Measurements from ENCODE around the gene CIPC.
A peak's percentile ranks its signal among the peaks of the same experiment; 100 is the strongest.

The CIPC gene

GRCh38 chr14:77077040-77077439 lies 21.0 kb upstream of the CIPC start:
- Histone ChIP-seq H3K27me3 (ENCODE audit: control insufficient read depth, insufficient read depth, low read length) (no peaks in the 10 kb centered on the region), H3K36me3 (ENCODE audit: control insufficient read depth, insufficient read depth, low read length) (no peaks in the 10 kb centered on the region), H3K4me3 (ENCODE audit: low read depth, low read length) (no peak overlapping the region), H3K4me1 (ENCODE audit: control insufficient read depth, insufficient read depth, low read length) (peaks cover 13% of the 10 kb centered on the region), H3K9me3 (ENCODE audit: control insufficient read depth, insufficient read depth, low read length) (no peaks in the 10 kb centered on the region), H3K9ac (ENCODE audit: low read depth, low read length) (peak overlapping the region; percentile 60)

GRCh38 chr14:77082356-77082755 lies 15.7 kb upstream of the CIPC start:
- Histone ChIP-seq H3K4me1 (ENCODE audit: control insufficient read depth, insufficient read depth, low read length) (peaks cover 2% of the 10 kb centered on the region), H3K27me3 (ENCODE audit: control insufficient read depth, insufficient read depth, low read length) (no peaks in the 10 kb centered on the region), H3K9ac (ENCODE audit: low read depth, low read length) (no peak overlapping the region), H3K9me3 (ENCODE audit: control insufficient read depth, insufficient read depth, low read length) (no peaks in the 10 kb centered on the region), H3K36me3 (ENCODE audit: control insufficient read depth, insufficient read depth, low read length) (no peaks in the 10 kb centered on the region), H3K4me3 (ENCODE audit: low read depth, low read length) (no peak overlapping the region)

GRCh38 chr14:77083082-77083481 lies 15.0 kb upstream of the CIPC start:
- no peak overlapping the region for H3K4me3 ChIP-seq (ENCODE audit: low read depth, low read length)
- H3K9ac ChIP-seq (ENCODE audit: low read depth, low read length), result no peak overlapping the region
- no peaks in the 10 kb centered on the region for H3K9me3 ChIP-seq (ENCODE audit: control insufficient read depth, insufficient read depth, low read length)
- no peaks in the 10 kb centered on the region for H3K27me3 ChIP-seq (ENCODE audit: control insufficient read depth, insufficient read depth, low read length)
- peaks cover 9% of the 10 kb centered on the region for H3K4me1 ChIP-seq (ENCODE audit: control insufficient read depth, insufficient read depth, low read length)
- H3K36me3 ChIP-seq (ENCODE audit: control insufficient read depth, insufficient read depth, low read length), result no peaks in the 10 kb centered on the region

GRCh38 chr14:77084985-77085384 lies 13.1 kb upstream of the CIPC start:
- H3K9ac ChIP-seq (ENCODE audit: low read depth, low read length), result no peak overlapping the region
- H3K4me1 ChIP-seq (ENCODE audit: control insufficient read depth, insufficient read depth, low read length), result peaks cover 18% of the 10 kb centered on the region
- H3K4me3 ChIP-seq (ENCODE audit: low read depth, low read length), result no peak overlapping the region
- H3K27me3 ChIP-seq (ENCODE audit: control insufficient read depth, insufficient read depth, low read length), result no peaks in the 10 kb centered on the region
- H3K36me3 ChIP-seq (ENCODE audit: control insufficient read depth, insufficient read depth, low read length), result no peaks in the 10 kb centered on the region
- H3K9me3 ChIP-seq (ENCODE audit: control insufficient read depth, insufficient read depth, low read length), result no peaks in the 10 kb centered on the region

GRCh38 chr14:77085538-77085937 lies 12.5 kb upstream of the CIPC start:
- Histone ChIP-seq H3K9me3 (ENCODE audit: control insufficient read depth, insufficient read depth, low read length) (no peaks in the 10 kb centered on the region), H3K36me3 (ENCODE audit: control insufficient read depth, insufficient read depth, low read length) (no peaks in the 10 kb centered on the region), H3K4me3 (ENCODE audit: low read depth, low read length) (no peak overlapping the region), H3K9ac (ENCODE audit: low read depth, low read length) (no peak overlapping the region), H3K27me3 (ENCODE audit: control insufficient read depth, insufficient read depth, low read length) (no peaks in the 10 kb centered on the region), H3K4me1 (ENCODE audit: control insufficient read depth, insufficient read depth, low read length) (peaks cover 18% of the 10 kb centered on the region)

- Histone ChIP-seq H3K9me3 (ENCODE audit: control insufficient read depth, insufficient read depth, low read length) (peaks cover under 1% of the 10 kb centered on the region), H3K4me1 (ENCODE audit: control insufficient read depth, insufficient read depth, low read length) (peaks cover 18% of the 10 kb centered on the region), H3K4me3 (ENCODE audit: low read depth, low read length) (no peak overlapping the region), H3K9ac (ENCODE audit: low read depth, low read length) (no peak overlapping the region), H3K36me3 (ENCODE audit: control insufficient read depth, insufficient read depth, low read length) (no peaks in the 10 kb centered on the region), H3K27me3 (ENCODE audit: control insufficient read depth, insufficient read depth, low read length) (no peaks in the 10 kb centered on the region)
These were observed 11.9 kb upstream of the CIPC start for GRCh38 chr14:77086017-77086727.

GRCh38 chr14:77086951-77087350 lies 11.1 kb upstream of the CIPC start:
- no peaks in the 10 kb centered on the region for H3K27me3 ChIP-seq (ENCODE audit: control insufficient read depth, insufficient read depth, low read length)
- H3K36me3 ChIP-seq (ENCODE audit: control insufficient read depth, insufficient read depth, low read length), result no peaks in the 10 kb centered on the region
- no peak overlapping the region for H3K9ac ChIP-seq (ENCODE audit: low read depth, low read length)
- H3K9me3 ChIP-seq (ENCODE audit: control insufficient read depth, insufficient read depth, low read length), result peaks cover 5% of the 10 kb centered on the region
- H3K4me3 ChIP-seq (ENCODE audit: low read depth, low read length), result no peak overlapping the region
- peaks cover 18% of the 10 kb centered on the region for H3K4me1 ChIP-seq (ENCODE audit: control insufficient read depth, insufficient read depth, low read length)

- H3K9me3 ChIP-seq (ENCODE audit: control insufficient read depth, insufficient read depth, low read length), result peaks cover 5% of the 10 kb centered on the region
- peaks cover 18% of the 10 kb centered on the region for H3K4me1 ChIP-seq (ENCODE audit: control insufficient read depth, insufficient read depth, low read length)
- no peaks in the 10 kb centered on the region for H3K36me3 ChIP-seq (ENCODE audit: control insufficient read depth, insufficient read depth, low read length)
- no peaks in the 10 kb centered on the region for H3K27me3 ChIP-seq (ENCODE audit: control insufficient read depth, insufficient read depth, low read length)
- H3K9ac ChIP-seq (ENCODE audit: low read depth, low read length), result no peak overlapping the region
- H3K4me3 ChIP-seq (ENCODE audit: low read depth, low read length), result no peak overlapping the region
These were observed 10.4 kb upstream of the CIPC start for GRCh38 chr14:77087631-77088030.

GRCh38 chr14:77088219-77088618 lies 9.8 kb upstream of the CIPC start:
- Histone ChIP-seq H3K9me3 (ENCODE audit: control insufficient read depth, insufficient read depth, low read length) (peaks cover 5% of the 10 kb centered on the region), H3K27me3 (ENCODE audit: control insufficient read depth, insufficient read depth, low read length) (no peaks in the 10 kb centered on the region), H3K36me3 (ENCODE audit: control insufficient read depth, insufficient read depth, low read length) (no peaks in the 10 kb centered on the region), H3K4me3 (ENCODE audit: low read depth, low read length) (peak overlapping the region; percentile 30), H3K4me1 (ENCODE audit: control insufficient read depth, insufficient read depth, low read length) (peaks cover 18% of the 10 kb centered on the region), H3K9ac (ENCODE audit: low read depth, low read length) (no peak overlapping the region)

- no peak overlapping the region for H3K4me3 ChIP-seq (ENCODE audit: low read depth, low read length)
- H3K4me1 ChIP-seq (ENCODE audit: control insufficient read depth, insufficient read depth, low read length), result peaks cover 18% of the 10 kb centered on the region
- no peak overlapping the region for H3K9ac ChIP-seq (ENCODE audit: low read depth, low read length)
- no peaks in the 10 kb centered on the region for H3K36me3 ChIP-seq (ENCODE audit: control insufficient read depth, insufficient read depth, low read length)
- no peaks in the 10 kb centered on the region for H3K27me3 ChIP-seq (ENCODE audit: control insufficient read depth, insufficient read depth, low read length)
- H3K9me3 ChIP-seq (ENCODE audit: control insufficient read depth, insufficient read depth, low read length), result peaks cover 5% of the 10 kb centered on the region
These were observed 9.4 kb upstream of the CIPC start for GRCh38 chr14:77088645-77089044.

- Histone ChIP-seq H3K9ac (ENCODE audit: low read depth, low read length) (no peak overlapping the region), H3K36me3 (ENCODE audit: control insufficient read depth, insufficient read depth, low read length) (no peaks in the 10 kb centered on the region), H3K9me3 (ENCODE audit: control insufficient read depth, insufficient read depth, low read length) (peaks cover 5% of the 10 kb centered on the region), H3K4me1 (ENCODE audit: control insufficient read depth, insufficient read depth, low read length) (peaks cover 18% of the 10 kb centered on the region), H3K27me3 (ENCODE audit: control insufficient read depth, insufficient read depth, low read length) (no peaks in the 10 kb centered on the region), H3K4me3 (ENCODE audit: low read depth, low read length) (no peak overlapping the region)
These were observed 6.5 kb upstream of the CIPC start for GRCh38 chr14:77091518-77091917.

- H3K9me3 ChIP-seq (ENCODE audit: control insufficient read depth, insufficient read depth, low read length), result peaks cover 5% of the 10 kb centered on the region
- H3K4me1 ChIP-seq (ENCODE audit: control insufficient read depth, insufficient read depth, low read length), result peaks cover 13% of the 10 kb centered on the region
- H3K27me3 ChIP-seq (ENCODE audit: control insufficient read depth, insufficient read depth, low read length), result no peaks in the 10 kb centered on the region
- H3K9ac ChIP-seq (ENCODE audit: low read depth, low read length), result no peak overlapping the region
- no peak overlapping the region for H3K4me3 ChIP-seq (ENCODE audit: low read depth, low read length)
- no peaks in the 10 kb centered on the region for H3K36me3 ChIP-seq (ENCODE audit: control insufficient read depth, insufficient read depth, low read length)
These were observed 5.4 kb upstream of the CIPC start for GRCh38 chr14:77092676-77093075.
